Body of pancreas (tissue), 4 donors: ENCODE results near the gene LELP1. TPM values are rescaled to one million over a fixed set of nuclear protein-coding genes. Genes with fewer than 3 reads are reported as not detected.

Experiments
- ATAC-seq: fragments of 150-250 bp; one replicate; pipeline ENCODE4 v1.9.1; 2016
- DNase-seq, 4 donors: peaks; one replicate each; pipeline ENCODE4 v3.0.0-alpha.2; 2019
- H3K27ac ChIP-seq, 4 donors: fragments of 200-600 bp; sonication (generic); 1 replicate in 3 of 4; 2 replicates in 1 of 4; pipeline versions ENCODE4 v1.5.1 to v1.6.1; 2016 to 2019; ENCODE audit warnings: mild to moderate bottlenecking in 1 of 4, mixed read lengths in 1 of 4, moderate library complexity in 1 of 4
- H3K27me3 ChIP-seq, 2 donors: fragments of 200-600 bp; sonication (generic); one replicate each; pipeline ENCODE4 v1.6.0; 2016; ENCODE audit warnings: mild to moderate bottlenecking in 1 of 2
- H3K36me3 ChIP-seq, 2 donors: fragments of 200-600 bp; sonication (generic); replicated peaks in 1 of 2; 2 replicates each; pipeline ENCODE4 v1.5.1; 2016; ENCODE audit warnings: low read depth in 2 of 2; ENCODE audit not compliant: insufficient read depth in 1 of 2
- H3K4me1 ChIP-seq: fragments of 200-600 bp; sonication (generic); one replicate; pipeline ENCODE4 v1.6.0; 2016
- H3K4me3 ChIP-seq, 2 donors: fragments of 200-600 bp; sonication (generic); 1 replicate in 1 of 2; 2 replicates in 1 of 2; pipeline ENCODE4 v1.5.1; 2016 to 2019
- H3K9me3 ChIP-seq, 3 donors: fragments of 200-600 bp; sonication (generic); 1 replicate in 2 of 3; 2 replicates in 1 of 3; pipeline ENCODE4 v1.5.1; 2016
- POLR2A ChIP-seq, 3 donors: fragments of 450-650 bp; IDR thresholded peaks; one replicate each; pipeline ENCODE4 v1.6.1; 2016; ENCODE audit warnings: antibody characterized with exemption in 3 of 3, mild to moderate bottlenecking in 2 of 3
- WGBS, 2 donors: methylation state at CpG; one replicate each; pipeline ENCODE4 v1.1.5; 2017; 5-methylcytosine and 5-hydroxymethylcytosine counted together
- intact Hi-C: fragments of 100-400 bp; cut with DNase I; formaldehyde crosslinking; loops from one replicate; pipeline ENCODE4 v1.15.1; 2023
- total RNA-seq, 2 donors: library from RNA; depleted of rRNA; stranded (reverse); fragments of >200 nt; gene quantifications; one replicate each; pipeline ENCODE4 v1.1.0, GENCODE V29; 2016
- TF ChIP-seq, protein P1 (sequence below), 7 experiments: fragments of 450-650 bp in 4 of 7; fragments of 200-600 bp in 3 of 7; sonication (generic) in 3 of 7; IDR thresholded peaks; one replicate each; pipeline ENCODE4 v1.5.1; 2016 to 2019; ENCODE audit warnings: antibody characterized with exemption in 7 of 7

LELP1 gene
- total RNA-seq, 2 donors from 2014 or later, result not detected

DNA sequence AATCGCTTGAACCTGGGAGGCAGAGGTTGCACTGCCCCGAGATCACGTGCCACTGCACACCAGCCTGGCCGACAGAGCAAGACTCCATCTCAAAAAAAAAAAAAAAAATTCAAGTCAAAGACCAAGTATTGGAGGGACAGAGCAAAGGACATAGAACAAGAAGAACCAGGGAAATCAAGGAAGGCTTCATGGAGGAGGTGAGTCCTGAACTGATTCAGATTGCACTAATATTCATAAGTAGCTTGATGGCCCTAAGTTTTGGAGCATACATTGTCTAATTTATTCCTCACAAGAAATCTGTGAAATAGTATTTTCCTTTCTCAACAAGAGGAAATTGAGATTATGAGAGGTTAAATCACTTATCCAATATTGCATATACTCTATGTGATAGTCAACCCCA is 10.3 kb downstream of the LELP1 start:
- 87 to 99% methylated on average over 4 of the region's 4 CpGs for WGBS, 2 donors
- H3K36me3 ChIP-seq, result no peaks in the 10 kb centered on the region
- H3K9me3 ChIP-seq, result no peaks in the 10 kb centered on the region
- DNase-seq (no peak), ATAC-seq (no peak)
- no peaks in the 10 kb centered on the region for H3K4me1 ChIP-seq
- H3K27ac ChIP-seq, result no peak overlapping the region
- intact Hi-C loops, result no loop called here
- TF ChIP-seq, protein P1, sequence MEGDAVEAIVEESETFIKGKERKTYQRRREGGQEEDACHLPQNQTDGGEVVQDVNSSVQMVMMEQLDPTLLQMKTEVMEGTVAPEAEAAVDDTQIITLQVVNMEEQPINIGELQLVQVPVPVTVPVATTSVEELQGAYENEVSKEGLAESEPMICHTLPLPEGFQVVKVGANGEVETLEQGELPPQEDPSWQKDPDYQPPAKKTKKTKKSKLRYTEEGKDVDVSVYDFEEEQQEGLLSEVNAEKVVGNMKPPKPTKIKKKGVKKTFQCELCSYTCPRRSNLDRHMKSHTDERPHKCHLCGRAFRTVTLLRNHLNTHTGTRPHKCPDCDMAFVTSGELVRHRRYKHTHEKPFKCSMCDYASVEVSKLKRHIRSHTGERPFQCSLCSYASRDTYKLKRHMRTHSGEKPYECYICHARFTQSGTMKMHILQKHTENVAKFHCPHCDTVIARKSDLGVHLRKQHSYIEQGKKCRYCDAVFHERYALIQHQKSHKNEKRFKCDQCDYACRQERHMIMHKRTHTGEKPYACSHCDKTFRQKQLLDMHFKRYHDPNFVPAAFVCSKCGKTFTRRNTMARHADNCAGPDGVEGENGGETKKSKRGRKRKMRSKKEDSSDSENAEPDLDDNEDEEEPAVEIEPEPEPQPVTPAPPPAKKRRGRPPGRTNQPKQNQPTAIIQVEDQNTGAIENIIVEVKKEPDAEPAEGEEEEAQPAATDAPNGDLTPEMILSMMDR (IDR thresholded peaks at IDR 0.05), result no peak
- no peak for TF ChIP-seq POLR2A (IDR thresholded peaks at IDR 0.05)
- H3K27me3 ChIP-seq, result no peaks in the 10 kb centered on the region
- H3K4me3 ChIP-seq, result no peak overlapping the region

GRCh38 chr1:153217212-153217611 is 14.0 kb downstream of the LELP1 start, which contains the start of gene PRR9:
TSS of gene PRR9 (plus strand) at chr1:153217584. CDS start at chr1:153218145, 561 bp downstream.
- WGBS, 2 donors, result 57 to 83% methylated on average over 1 to 3 of the region's 3 CpGs
- no peaks in the 10 kb centered on the region for H3K36me3 ChIP-seq
- H3K27me3 ChIP-seq, result no peaks in the 10 kb centered on the region
- H3K27ac ChIP-seq, result no peak within 1 kb of the TSS
- H3K4me1 ChIP-seq, result no peaks in the 10 kb centered on the region
- ATAC-seq, result no peak
- no peak for DNase-seq
- TF ChIP-seq POLR2A (IDR thresholded peaks at IDR 0.05), result no peak
- TF ChIP-seq, protein P1 (IDR thresholded peaks at IDR 0.05), result no peak
- no peaks in the 10 kb centered on the region for H3K9me3 ChIP-seq
- intact Hi-C loops, result no loop called here
- no peak within 1 kb of the TSS for H3K4me3 ChIP-seq

DNA sequence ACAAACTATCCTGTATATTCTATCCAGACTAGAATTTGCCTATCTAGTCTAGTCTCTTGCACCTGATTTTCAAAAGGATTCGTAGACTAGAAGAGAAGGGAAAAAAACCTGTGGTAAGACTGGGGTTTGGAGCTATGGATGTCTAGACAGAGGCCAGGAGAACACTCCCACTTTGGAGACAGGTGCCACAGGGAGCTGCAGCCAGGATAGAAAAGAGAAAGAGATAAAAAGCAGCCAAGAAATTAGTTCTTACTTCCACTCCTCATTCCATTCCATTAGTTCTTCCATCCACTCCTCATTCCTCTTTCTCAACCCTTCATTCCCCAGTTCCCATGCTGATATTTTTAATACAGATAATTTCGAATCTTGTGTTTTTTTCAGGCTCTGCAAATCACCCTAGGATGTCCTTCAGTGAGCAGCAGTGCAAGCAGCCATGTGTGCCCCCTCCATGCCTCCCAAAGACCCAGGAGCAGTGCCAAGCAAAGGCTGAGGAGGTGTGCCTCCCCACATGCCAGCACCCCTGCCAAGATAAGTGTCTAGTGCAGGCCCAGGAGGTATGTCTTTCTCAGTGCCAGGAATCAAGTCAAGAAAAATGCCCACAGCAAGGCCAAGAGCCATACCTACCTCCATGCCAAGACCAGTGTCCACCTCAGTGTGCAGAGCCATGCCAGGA is 14.7 kb downstream of the LELP1 start:
- no peaks in the 10 kb centered on the region for H3K27me3 ChIP-seq
- DNase-seq (no peak), ATAC-seq (no peak)
- no peak for TF ChIP-seq POLR2A (IDR thresholded peaks at IDR 0.05)
- TF ChIP-seq, protein P1 (IDR thresholded peaks at IDR 0.05), result no peak
- WGBS, 2 donors, result 40 to 48% methylated on average over 2 of the region's 2 CpGs
- H3K4me1 ChIP-seq, result no peaks in the 10 kb centered on the region
- intact Hi-C loops, result no loop called here
- no peaks in the 10 kb centered on the region for H3K36me3 ChIP-seq
- H3K4me3 ChIP-seq, result no peak overlapping the region
- H3K27ac ChIP-seq, result no peak overlapping the region
- H3K9me3 ChIP-seq, result no peaks in the 10 kb centered on the region

- Histone ChIP-seq H3K9me3 (no peaks in the 10 kb centered on the region), H3K36me3 (no peaks in the 10 kb centered on the region), H3K27ac (no peak overlapping the region), H3K27me3 (no peaks in the 10 kb centered on the region), H3K4me3 (no peak overlapping the region), H3K4me1 (no peaks in the 10 kb centered on the region)
- DNase-seq (no peak), ATAC-seq (no peak)
- WGBS, 2 donors, result 45 to 54% methylated on average over 6 of the region's 6 CpGs
- no peak for TF ChIP-seq POLR2A (IDR thresholded peaks at IDR 0.05)
- TF ChIP-seq, protein P1 (IDR thresholded peaks at IDR 0.05), result no peak
- intact Hi-C loops, result no loop called here
Observed at GRCh38 chr1:153220606-153221303, 17.5 kb downstream of the LELP1 start.
